Heart left ventricle (tissue), 16 donors: ENCODE measurements around the gene ABCD1. TPM values are rescaled to one million over a fixed set of nuclear protein-coding genes. Genes with fewer than 3 reads are reported as not detected.

ENCODE experiments used
- ATAC-seq, 4 donors: fragments of 200-7000 bp; cut with Tn5 transposase; one replicate each; pipeline ENCODE4 v1.9.1; 2020 to 2022; ENCODE audit warnings: moderate library complexity in 4 of 4, mild to moderate bottlenecking in 3 of 4, moderate number of reproducible peaks in 1 of 4
- DNase-seq, 5 donors: peaks; one replicate each; pipeline ENCODE4 v3.0.0-alpha.2; 2020
- H3K27ac ChIP-seq, 12 donors: fragments of 200-600 bp; sonication (generic) in 4 of 12; one replicate each; pipeline versions ENCODE4 v1.5.0 to v1.8.0; 2016 to 2022; ENCODE audit warnings: mild to moderate bottlenecking in 2 of 12
- H3K27me3 ChIP-seq, 9 donors: fragments of 200-600 bp; sonication (generic) in 2 of 9; one replicate each; pipeline versions ENCODE4 v1.5.1 to v1.8.0; 2016 to 2022; ENCODE audit warnings: mild to moderate bottlenecking in 3 of 9
- H3K36me3 ChIP-seq, 9 donors: fragments of 200-600 bp; sonication (generic) in 2 of 9; one replicate each; pipeline versions ENCODE4 v1.5.0 to v1.8.0; 2018 to 2022; ENCODE audit warnings: mild to moderate bottlenecking in 2 of 9
- H3K4me1 ChIP-seq, 12 donors: fragments of 200-600 bp; sonication (generic) in 4 of 12; one replicate each; pipeline versions ENCODE4 v1.5.0 to v1.8.0; 2016 to 2022; ENCODE audit warnings: mild to moderate bottlenecking in 3 of 12
- H3K4me3 ChIP-seq, 12 donors: fragments of 200-600 bp; sonication (generic) in 4 of 12; one replicate each; pipeline versions ENCODE4 v1.5.0 to v1.8.0; 2017 to 2022; ENCODE audit warnings: mild to moderate bottlenecking in 9 of 12, moderate library complexity in 4 of 12
- H3K9me3 ChIP-seq, 12 donors: fragments of 200-600 bp; sonication (generic) in 4 of 12; one replicate each; pipeline versions ENCODE4 v1.5.0 to v1.8.0; 2016 to 2022; ENCODE audit warnings: mild to moderate bottlenecking in 1 of 12
- POLR2A ChIP-seq, 2 donors: fragments of 450-650 bp; IDR thresholded peaks; one replicate each; pipeline ENCODE4 v1.6.1; 2017; ENCODE audit warnings: antibody characterized with exemption in 2 of 2, mild to moderate bottlenecking in 2 of 2, moderate library complexity in 2 of 2
- WGBS, 4 donors: extraction: QIAGEN DNeasy Blood & Tissue Kit in 2 of 4; methylation state at CpG; one replicate each; pipeline versions ENCODE4 v1.1.5 to v1.1.7; 2013 to 2018; 5-methylcytosine and 5-hydroxymethylcytosine counted together
- intact Hi-C, 10 donors: fragments of 100-400 bp; cut with DNase I; formaldehyde crosslinking; loops; one replicate each; pipeline versions ENCODE4 v1.11.1 to v1.14.2; 2022
- polyA plus RNA-seq, 2 donors: library from polyadenylated mRNA; stranded (reverse); fragments of 200-250 nt; gene quantifications; one replicate each; pipeline ENCODE4 v1.2.3, GENCODE V29; 2013
- total RNA-seq, 9 donors: library from RNA; depleted of rRNA in 2 of 9; stranded (reverse); fragments of >200 nt in 2 of 9; fragmentation: NEBNext Ultra II Directional in 3 of 9; extraction: Animal tissue kit (Norgen Biotek cat#: 25700) in 3 of 9; gene quantifications; one replicate each; pipeline versions ENCODE4 v1.1.0 to v1.2.4, GENCODE V29; 2016 to 2023
- TF ChIP-seq, protein P1 (sequence below), 12 donors: fragments of 200-600 bp; sonication (generic) in 4 of 12; IDR thresholded peaks; one replicate each; pipeline versions ENCODE4 v1.5.0 to v1.8.0; 2018 to 2022; ENCODE audit warnings: antibody characterized with exemption in 12 of 12, mild to moderate bottlenecking in 5 of 12
- donor health status: ischemic (EF 13 %, LVEDD 7.1; RV severe dilation, severe dysfunction).
- donor health status: healthy with polysubstance abuse.
- donor health status: DM: no; HTN: yes; CAD: no.
- donor health status: DM: no; HTN: no; CAD: no.
- donor health status: ischemic (EF 25% LVEDD 6.9; RV normal size, moderate dysfunction).
- donor health status: ischemic (EF 25% LVEDD 5.7; RV mildly dilated, moderate dysfunction).
- donor health status: healthy.
- donor health status: DM: yes; HTN: yes; CAD: no.
- donor health status: ischemic (EF 35%, LVEDD 5.7; RV mildly dilated, moderate dysfunction).
- donor health status: nonischemic (EF 11% LVEDD 7.7; RV severe dilation, severe dysfunction).
- donor health status: DM: yes; HTN: yes; CAD: no.
- donor health status: PGD.
- donor health status: ischemic (EF 29% LVEDD 5.4; RV normal size, mild dysfunction).
- donor health status: nonischemic (EF 23%, LVEDD 6.1; RV moderate dilation, normal function).

ABCD1 gene
- total and polyA plus RNA-seq, 11 donors: 12.9 to 25.6 (median 15.6) TPM

DNA sequence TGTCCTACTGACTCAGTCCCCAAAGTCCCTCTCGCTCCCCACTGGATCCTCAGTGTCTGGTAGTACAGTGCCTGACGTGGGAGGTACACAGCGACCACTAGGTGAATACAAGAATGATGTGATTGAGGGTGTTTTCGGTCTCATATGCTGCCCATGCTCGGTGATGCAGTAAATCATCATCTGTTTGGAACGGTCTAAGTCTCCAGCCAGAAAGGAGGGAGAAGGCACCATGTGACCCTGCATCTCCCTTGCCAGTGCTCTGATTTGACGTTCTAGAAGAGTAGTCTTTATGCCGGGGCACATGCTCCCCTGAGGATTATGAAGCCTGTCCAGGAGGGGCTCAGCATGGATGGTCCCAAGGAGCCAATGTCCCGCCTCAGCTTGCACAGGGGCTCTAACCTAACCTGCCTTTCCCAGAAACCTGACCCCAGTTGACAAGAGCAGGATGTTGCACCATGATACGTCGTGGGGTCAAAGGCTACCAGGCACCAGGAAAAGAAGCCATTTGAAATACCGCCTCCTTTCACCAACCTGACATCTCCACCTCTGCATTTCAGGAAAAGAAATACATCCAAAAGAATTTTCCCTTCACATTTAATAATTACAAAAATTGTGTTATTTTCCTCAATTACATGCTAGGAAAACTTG is 25.6 kb downstream of the ABCD1 start:
- intact Hi-C loops: no loop called here

DNA sequence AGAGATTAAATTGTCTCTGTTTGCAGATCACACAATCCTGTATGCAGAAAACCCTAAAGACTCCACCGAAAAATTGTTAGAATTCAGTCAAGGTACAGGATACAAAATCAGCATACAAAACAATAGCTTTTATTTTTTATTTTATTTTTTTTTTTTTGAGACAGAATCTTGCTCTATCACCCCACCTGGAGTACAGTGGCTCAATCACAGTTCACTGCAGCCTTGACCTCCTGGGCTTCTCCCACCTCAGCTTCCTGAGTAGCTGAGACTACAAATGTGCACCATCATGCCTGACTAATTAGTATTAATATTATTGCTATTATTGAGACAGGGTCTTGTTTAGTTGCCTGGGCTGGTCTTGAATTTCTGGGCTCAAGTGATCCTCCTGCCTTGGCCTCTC is 30.5 kb downstream of the ABCD1 start:
- H3K27ac ChIP-seq: no peak overlapping the region
- intact Hi-C loops: no loop called here
- ATAC-seq: no peak
- no peak for TF ChIP-seq POLR2A (IDR thresholded peaks at IDR 0.05)
- TF ChIP-seq, protein P1, sequence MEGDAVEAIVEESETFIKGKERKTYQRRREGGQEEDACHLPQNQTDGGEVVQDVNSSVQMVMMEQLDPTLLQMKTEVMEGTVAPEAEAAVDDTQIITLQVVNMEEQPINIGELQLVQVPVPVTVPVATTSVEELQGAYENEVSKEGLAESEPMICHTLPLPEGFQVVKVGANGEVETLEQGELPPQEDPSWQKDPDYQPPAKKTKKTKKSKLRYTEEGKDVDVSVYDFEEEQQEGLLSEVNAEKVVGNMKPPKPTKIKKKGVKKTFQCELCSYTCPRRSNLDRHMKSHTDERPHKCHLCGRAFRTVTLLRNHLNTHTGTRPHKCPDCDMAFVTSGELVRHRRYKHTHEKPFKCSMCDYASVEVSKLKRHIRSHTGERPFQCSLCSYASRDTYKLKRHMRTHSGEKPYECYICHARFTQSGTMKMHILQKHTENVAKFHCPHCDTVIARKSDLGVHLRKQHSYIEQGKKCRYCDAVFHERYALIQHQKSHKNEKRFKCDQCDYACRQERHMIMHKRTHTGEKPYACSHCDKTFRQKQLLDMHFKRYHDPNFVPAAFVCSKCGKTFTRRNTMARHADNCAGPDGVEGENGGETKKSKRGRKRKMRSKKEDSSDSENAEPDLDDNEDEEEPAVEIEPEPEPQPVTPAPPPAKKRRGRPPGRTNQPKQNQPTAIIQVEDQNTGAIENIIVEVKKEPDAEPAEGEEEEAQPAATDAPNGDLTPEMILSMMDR (IDR thresholded peaks at IDR 0.05): no peak
- peaks cover 0 to 13% (median 0%) of the 10 kb centered on the region in 12 donors for H3K9me3 ChIP-seq
- DNase-seq: no peak
- WGBS, 4 donors: 65 to 91% (median 74%) methylated on average over 1 of the region's 1 CpG
- H3K4me1 ChIP-seq: no peaks in the 10 kb centered on the region
- H3K36me3 ChIP-seq: no peaks in the 10 kb centered on the region
- H3K27me3 ChIP-seq: peaks cover 0 to 4% (median 0%) of the 10 kb centered on the region in 9 donors
- no peak overlapping the region for H3K4me3 ChIP-seq

More for the DNA sequence above, 25.6 kb downstream of the ABCD1 start:
- DNase-seq (no peak), ATAC-seq (no peak)
- H3K27ac ChIP-seq: no peak overlapping the region
- peaks cover 0 to 10% (median 0%) of the 10 kb centered on the region in 9 donors for H3K27me3 ChIP-seq
- WGBS, 4 donors: 72 to 78% (median 75%) methylated on average over 12 of the region's 12 CpGs
- H3K9me3 ChIP-seq: peaks cover 0 to 5% (median 0%) of the 10 kb centered on the region in 12 donors
- no peaks in the 10 kb centered on the region for H3K4me1 ChIP-seq
- no peak overlapping the region for H3K4me3 ChIP-seq
- TF ChIP-seq, protein P1 (IDR thresholded peaks at IDR 0.05): no peak
- no peak for TF ChIP-seq POLR2A (IDR thresholded peaks at IDR 0.05)
- no peaks in the 10 kb centered on the region for H3K36me3 ChIP-seq

DNA sequence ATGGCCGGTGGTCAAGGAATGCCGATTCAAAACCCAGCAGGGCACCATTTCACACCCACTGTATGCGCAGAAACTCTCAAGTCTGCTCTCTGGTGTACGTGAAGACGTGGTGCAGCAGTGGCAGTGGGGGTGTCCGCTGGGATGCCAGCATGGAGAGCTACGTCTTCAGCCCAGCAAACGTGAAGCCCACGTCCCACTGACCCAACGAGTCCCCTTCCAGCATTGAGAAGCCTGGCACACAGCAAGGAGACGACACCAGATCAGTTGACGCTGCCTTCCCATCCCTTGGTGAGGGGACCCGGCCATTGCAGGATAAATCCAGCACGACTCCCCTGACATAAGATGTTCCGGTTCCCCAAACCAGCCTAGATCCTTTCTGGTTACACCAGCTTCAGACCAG is 37.2 kb downstream of the ABCD1 start:
- WGBS, 4 donors: 81 to 89% (median 84%) methylated on average over 15 of the region's 15 CpGs
- DNase-seq: no peak

DNA sequence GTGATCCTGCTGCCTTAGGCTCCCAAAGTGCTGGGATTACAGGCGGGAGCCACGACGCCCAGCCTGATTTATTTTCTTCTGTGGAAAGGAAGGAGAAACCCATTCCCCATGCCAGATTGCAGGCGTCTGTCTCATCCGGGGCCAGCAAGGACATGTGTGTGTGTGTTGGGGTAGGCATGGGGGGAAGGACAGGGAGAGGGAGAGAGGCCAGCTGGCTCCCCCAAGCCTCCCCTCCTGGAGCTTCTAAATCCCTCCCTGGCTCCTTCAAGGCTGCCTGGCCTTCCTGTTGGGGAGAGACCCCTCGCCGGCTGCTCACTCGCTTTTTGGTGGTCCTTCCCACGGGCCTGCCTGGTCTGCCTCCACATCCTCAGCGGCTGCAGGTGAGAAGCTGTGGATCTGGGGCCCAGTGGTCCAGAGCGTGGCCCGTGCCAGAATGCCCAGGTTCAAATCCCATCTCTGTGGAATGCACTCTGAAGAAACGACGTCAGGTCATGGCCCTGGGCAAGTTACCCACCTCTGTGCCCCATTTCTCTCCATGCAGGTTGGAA is 38.0 kb downstream of the ABCD1 start:
- Histone ChIP-seq H3K27me3 (peaks cover 0 to 4% (median 0%) of the 10 kb centered on the region in 9 donors), H3K4me3 (no peak overlapping the region), H3K9me3 (no peaks in the 10 kb centered on the region), H3K4me1 (peaks cover 0 to 26% (median 5%) of the 10 kb centered on the region in 12 donors), H3K27ac (no peak overlapping the region), H3K36me3 (no peaks in the 10 kb centered on the region)
- WGBS, 4 donors: 74 to 92% (median 90%) methylated on average over 6 to 14 of the region's 14 CpGs
- TF ChIP-seq, protein P1 (IDR thresholded peaks at IDR 0.05): no peak
- TF ChIP-seq POLR2A (IDR thresholded peaks at IDR 0.05): no peak
- intact Hi-C loops: loop anchor here in 7 of 10 donors (2.0 to 5.0 kb wide), 3 partner anchors 190 to 770 kb away; no protein-coding TSS in a partner anchor
- DNase-seq (no peak), ATAC-seq (no peak)

More for the DNA sequence above, 37.2 kb downstream of the ABCD1 start:
- peaks cover 0 to 26% (median 5%) of the 10 kb centered on the region in 12 donors for H3K4me1 ChIP-seq
- no peak for TF ChIP-seq POLR2A (IDR thresholded peaks at IDR 0.05)
- TF ChIP-seq, protein P1 (IDR thresholded peaks at IDR 0.05): no peak
- H3K9me3 ChIP-seq: peaks cover 0 to 3% (median 0%) of the 10 kb centered on the region in 12 donors
- no peak overlapping the region for H3K27ac ChIP-seq
- ATAC-seq: no peak
- intact Hi-C loops: loop anchor here in 7 of 10 donors (2.0 to 5.0 kb wide), 3 partner anchors 190 to 770 kb away; no protein-coding TSS in a partner anchor
- H3K27me3 ChIP-seq: peaks cover 0 to 4% (median 0%) of the 10 kb centered on the region in 9 donors
- H3K4me3 ChIP-seq: no peak overlapping the region
- H3K36me3 ChIP-seq: no peaks in the 10 kb centered on the region
